ENCODE results near the gene PIGQ.

The PIGQ gene

DNA sequence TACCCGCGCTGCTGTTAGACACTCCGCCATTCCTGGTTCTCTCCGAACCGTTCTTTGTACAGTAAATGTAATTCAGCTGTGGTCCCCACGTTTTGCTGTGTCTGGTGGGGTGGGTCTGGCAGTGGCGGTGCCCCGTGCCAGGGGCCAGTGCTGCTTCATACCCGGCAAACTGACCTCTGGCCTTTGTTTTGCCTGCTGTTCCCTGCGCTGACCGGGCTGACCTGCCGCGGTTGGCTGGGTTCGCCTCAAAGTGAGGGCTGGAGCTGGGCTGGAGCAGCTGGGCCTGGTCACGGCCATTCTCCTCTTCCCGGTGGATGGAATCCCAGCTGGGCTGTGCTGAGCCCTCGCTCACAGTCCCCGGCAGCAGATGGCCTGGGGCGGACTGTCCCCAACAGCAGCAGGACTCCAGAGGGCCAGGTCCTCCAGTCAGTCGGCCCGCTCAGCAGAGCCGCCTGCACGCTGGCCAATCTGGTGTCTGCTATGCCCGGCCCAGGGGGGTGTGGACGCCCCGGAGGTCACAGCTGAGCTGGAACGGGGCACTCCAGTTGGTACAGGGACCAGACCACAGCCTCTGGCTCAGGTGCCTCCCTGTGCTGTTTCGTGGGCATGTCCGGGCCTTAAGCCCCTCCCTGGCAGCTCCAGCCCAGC is 59.5 kb downstream of the PIGQ start:
- Mint-ChIP-seq H3K27ac (no peak overlapping the region), H3K9me3 (no peaks in the 10 kb centered on the region), H3K36me3 (no peaks in the 10 kb centered on the region), H3K4me1 (no peaks in the 10 kb centered on the region), H3K4me3 (no peak overlapping the region), H3K27me3 (no peaks in the 10 kb centered on the region)

DNA sequence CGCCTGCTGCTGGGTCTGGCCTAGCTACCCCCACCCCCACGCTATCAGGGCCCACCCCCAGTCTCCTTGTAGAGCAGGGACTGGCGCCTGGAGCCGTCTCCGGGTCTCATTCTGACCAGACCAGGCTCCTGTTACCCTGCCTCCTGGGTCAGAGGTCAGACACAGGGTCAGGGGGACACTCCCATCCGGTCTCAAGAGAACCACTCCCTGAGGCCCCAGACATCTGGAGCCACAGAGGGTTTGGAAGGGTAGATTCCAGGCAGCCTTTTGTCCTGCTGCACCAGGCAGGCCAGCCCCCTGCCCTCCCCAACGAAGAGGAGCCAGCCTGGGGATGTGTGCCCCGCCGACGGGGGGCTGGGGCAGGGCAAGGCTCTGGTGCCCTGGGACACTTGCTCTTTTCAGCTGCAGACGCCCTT is 60.1 kb downstream of the PIGQ start:
- Mint-ChIP-seq H3K4me3 (no peak overlapping the region), H3K4me1 (peaks cover 2% of the 10 kb centered on the region), H3K27me3 (no peaks in the 10 kb centered on the region), H3K36me3 (no peaks in the 10 kb centered on the region), H3K9me3 (no peaks in the 10 kb centered on the region), H3K27ac (no peak overlapping the region)

DNA sequence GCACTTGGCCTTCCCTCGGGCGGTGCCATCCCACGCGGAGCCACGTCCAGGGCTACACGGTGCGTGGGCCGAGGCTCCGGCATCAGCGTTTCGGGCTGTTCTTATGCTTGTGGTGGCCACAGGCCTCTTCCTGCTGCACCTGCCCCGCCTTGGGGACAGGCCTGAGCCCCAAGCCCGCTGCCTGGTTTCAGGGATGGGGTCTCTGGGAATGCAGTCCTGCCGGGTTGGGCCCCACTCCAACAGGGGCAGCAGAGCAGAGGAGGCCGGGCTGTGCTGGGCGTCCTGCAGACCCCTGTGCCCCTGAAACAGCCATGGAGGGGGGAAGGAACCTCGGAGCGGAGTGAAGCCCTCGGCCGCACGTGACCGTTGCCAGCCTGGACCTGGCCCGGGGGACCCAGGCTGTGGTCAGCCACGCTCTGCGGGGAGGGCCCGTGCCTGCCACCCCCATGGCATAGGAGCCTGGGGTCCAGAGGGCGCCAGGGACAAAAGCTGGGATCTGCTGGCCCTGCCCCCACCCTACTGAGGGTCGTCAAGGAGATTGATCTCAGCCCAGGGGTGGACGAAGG is 60.6 kb downstream of the PIGQ start:
- H3K27ac Mint-ChIP-seq: no peak overlapping the region
- peaks cover 4% of the 10 kb centered on the region for H3K4me1 Mint-ChIP-seq
- H3K9me3 Mint-ChIP-seq: no peaks in the 10 kb centered on the region
- H3K4me3 Mint-ChIP-seq: no peak overlapping the region
- H3K36me3 Mint-ChIP-seq: no peaks in the 10 kb centered on the region
- H3K27me3 Mint-ChIP-seq: no peaks in the 10 kb centered on the region

DNA sequence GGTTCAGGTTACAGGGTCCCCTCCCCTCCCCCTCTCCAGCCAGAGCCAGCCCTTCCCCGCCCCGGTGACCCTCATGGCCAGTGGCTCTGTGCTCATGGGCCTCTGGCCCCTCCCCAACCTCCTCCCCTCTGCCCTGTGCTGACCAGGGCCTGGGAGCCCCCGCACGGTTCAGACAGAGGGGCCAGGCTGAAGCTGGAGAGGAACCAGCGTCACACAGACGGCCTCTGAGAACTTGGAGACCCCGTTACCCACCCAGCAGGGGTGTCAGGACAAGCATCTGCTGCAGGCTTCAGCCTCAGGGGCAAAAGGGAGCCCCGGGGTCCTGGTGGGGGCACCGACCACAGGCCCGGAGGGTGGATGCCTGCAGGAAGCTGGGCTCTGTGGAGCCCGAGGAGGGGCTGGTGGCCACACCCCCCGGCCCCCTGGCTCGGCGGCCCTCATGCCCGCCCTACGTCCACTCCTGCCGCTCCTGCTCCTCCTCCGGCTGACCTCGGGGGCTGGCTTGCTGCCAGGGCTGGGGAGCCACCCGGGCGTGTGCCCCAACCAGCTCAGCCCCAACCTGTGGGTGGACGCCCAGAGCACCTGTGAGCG is 61.1 kb downstream of the PIGQ start, which contains the start of gene WFIKKN1:
Gene WFIKKN1 (plus strand): TSS at position 171 of the 591 bp plus-strand sequence. CDS start 269 bp downstream, at position 440.
- peaks cover 4% of the 10 kb centered on the region for H3K4me1 Mint-ChIP-seq
- H3K27ac Mint-ChIP-seq: no peak within 1 kb of the TSS
- H3K27me3 Mint-ChIP-seq: no peaks in the 10 kb centered on the region
- no peaks in the 10 kb centered on the region for H3K9me3 Mint-ChIP-seq
- no peak within 1 kb of the TSS for H3K4me3 Mint-ChIP-seq
- H3K36me3 Mint-ChIP-seq: no peaks in the 10 kb centered on the region

DNA sequence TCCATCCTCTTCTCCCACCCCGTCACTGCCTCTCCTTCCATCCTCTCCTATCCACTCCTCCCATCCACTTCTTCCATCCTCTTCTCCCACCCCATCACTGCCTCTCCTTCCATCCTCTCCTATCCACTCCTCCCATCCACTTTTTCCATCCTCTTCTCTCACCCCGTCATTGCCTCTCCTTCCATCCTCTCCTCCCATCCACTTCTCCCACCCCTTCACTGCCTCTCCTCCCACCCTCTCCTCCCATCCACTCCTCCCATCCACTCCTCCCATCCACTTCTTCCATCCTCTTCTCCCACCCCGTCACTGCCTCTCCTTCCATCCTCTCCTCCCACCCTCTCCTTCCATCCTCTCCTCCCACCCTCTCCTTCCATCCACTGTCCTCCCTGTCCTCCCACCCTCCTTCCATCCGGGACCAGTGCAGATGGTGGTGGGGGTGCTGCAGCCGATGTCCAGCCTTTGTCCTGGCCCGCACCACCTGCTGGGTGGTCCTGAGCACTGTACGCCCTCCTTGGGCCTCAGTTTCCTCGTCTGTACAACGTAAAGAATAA is 62.1 kb downstream of the PIGQ start:
- Mint-ChIP-seq H3K4me3 (no peak overlapping the region), H3K36me3 (no peaks in the 10 kb centered on the region), H3K27ac (no peak overlapping the region), H3K9me3 (no peaks in the 10 kb centered on the region), H3K27me3 (no peaks in the 10 kb centered on the region), H3K4me1 (peaks cover 8% of the 10 kb centered on the region)

DNA sequence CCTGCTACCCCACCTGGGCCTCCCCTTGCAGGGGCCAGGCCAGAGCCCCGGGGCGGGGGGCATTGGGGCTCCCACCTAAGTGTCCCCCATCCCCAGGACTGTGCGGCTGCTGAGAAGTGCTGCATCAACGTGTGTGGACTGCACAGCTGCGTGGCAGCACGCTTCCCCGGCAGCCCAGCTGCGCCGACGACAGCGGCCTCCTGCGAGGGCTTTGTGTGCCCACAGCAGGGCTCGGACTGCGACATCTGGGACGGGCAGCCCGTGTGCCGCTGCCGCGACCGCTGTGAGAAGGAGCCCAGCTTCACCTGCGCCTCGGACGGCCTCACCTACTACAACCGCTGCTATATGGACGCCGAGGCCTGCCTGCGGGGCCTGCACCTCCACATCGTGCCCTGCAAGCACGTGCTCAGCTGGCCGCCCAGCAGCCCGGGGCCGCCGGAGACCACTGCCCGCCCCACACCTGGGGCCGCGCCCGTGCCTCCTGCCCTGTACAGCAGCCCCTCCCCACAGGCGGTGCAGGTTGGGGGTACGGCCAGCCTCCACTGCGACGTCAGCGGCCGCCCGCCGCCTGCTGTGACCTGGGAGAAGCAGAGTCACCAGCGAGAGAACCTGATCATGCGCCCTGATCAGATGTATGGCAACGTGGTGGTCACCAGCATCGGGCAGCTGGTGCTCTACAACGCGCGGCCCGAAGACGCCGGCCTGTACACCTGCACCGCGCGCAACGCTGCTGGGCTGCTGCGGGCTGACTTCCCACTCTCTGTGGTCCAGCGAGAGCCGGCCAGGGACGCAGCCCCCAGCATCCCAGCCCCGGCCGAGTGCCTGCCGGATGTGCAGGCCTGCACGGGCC is 62.9 kb downstream of the PIGQ start:
- Mint-ChIP-seq H3K9me3 (no peaks in the 10 kb centered on the region), H3K27me3 (no peaks in the 10 kb centered on the region), H3K4me1 (peaks cover 8% of the 10 kb centered on the region), H3K36me3 (no peaks in the 10 kb centered on the region), H3K27ac (no peak overlapping the region), H3K4me3 (no peak overlapping the region)

DNA sequence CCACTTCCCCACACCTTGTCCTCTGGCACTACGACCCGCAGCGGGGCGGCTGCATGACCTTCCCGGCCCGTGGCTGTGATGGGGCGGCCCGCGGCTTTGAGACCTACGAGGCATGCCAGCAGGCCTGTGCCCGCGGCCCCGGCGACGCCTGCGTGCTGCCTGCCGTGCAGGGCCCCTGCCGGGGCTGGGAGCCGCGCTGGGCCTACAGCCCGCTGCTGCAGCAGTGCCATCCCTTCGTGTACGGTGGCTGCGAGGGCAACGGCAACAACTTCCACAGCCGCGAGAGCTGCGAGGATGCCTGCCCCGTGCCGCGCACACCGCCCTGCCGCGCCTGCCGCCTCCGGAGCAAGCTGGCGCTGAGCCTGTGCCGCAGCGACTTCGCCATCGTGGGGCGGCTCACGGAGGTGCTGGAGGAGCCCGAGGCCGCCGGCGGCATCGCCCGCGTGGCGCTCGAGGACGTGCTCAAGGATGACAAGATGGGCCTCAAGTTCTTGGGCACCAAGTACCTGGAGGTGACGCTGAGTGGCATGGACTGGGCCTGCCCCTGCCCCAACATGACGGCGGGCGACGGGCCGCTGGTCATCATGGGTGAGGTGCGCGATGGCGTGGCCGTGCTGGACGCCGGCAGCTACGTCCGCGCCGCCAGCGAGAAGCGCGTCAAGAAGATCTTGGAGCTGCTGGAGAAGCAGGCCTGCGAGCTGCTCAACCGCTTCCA is 63.7 kb downstream of the PIGQ start:
- H3K27ac Mint-ChIP-seq: no peak overlapping the region
- no peak overlapping the region for H3K4me3 Mint-ChIP-seq
- peaks cover 8% of the 10 kb centered on the region for H3K4me1 Mint-ChIP-seq
- H3K36me3 Mint-ChIP-seq: no peaks in the 10 kb centered on the region
- H3K27me3 Mint-ChIP-seq: no peaks in the 10 kb centered on the region
- no peaks in the 10 kb centered on the region for H3K9me3 Mint-ChIP-seq
